K562 (cell line): ENCODE data around the gene RGS17. TPM values are rescaled to one million over a fixed set of nuclear protein-coding genes. Genes with fewer than 3 reads are reported as not detected.

Source experiments
- BRD4 ChIP-seq: fragments of 200-600 bp; sonication (generic); IDR thresholded peaks from 2 replicates; pipeline ENCODE4 v1.6.1; 2017; ENCODE audit warnings: inconsistent platforms
- EGR1 ChIP-seq: fragments of 450-650 bp; conservative IDR thresholded peaks from 2 replicates; pipeline ENCODE4 v1.6.1; 2017; ENCODE audit warnings: mild to moderate bottlenecking
- ETS2 ChIP-seq: IDR thresholded peaks from 2 replicates; pipeline ENCODE4 v1.6.1; 2016; ENCODE audit warnings: borderline replicate concordance, missing genetic modification characterization, mild to moderate bottlenecking, moderate library complexity, missing compliant biosample characterization; ENCODE audit not compliant: poor library complexity, severe bottlenecking
- HMG20B ChIP-seq: fragments of 250-450 bp; sonication (Bioruptor Pico); IDR thresholded peaks from 2 replicates; pipeline ENCODE4 v1.5.0; 2021; ENCODE audit warnings: mild to moderate bottlenecking
- KLF13 ChIP-seq: fragments of 450-650 bp; IDR thresholded peaks from 2 replicates; pipeline ENCODE4 v1.6.1; 2016; ENCODE audit warnings: missing genetic modification characterization, low read depth, mild to moderate bottlenecking, missing compliant biosample characterization, moderate library complexity, borderline replicate concordance
- NR2C2 ChIP-seq, 2 experiments: fragments of 200-800 bp in 1 of 2; sonication (Bioruptor generic) in 1 of 2; sonication (generic) in 1 of 2; formaldehyde crosslinking in 1 of 2; IDR thresholded peaks; 2 replicates each; pipeline versions ENCODE4 v1.6.1 to v1.8.0; 2016 to 2022; ENCODE audit warnings: mild to moderate bottlenecking in 1 of 2, missing compliant biosample characterization in 1 of 2, missing genetic modification characterization in 1 of 2, missing genetic modification reagents in 1 of 2
- NR2F6 ChIP-seq: fragments of 450-650 bp; formaldehyde crosslinking; IDR thresholded peaks from 2 replicates; pipeline ENCODE4 v1.4.0; 2020; ENCODE audit warnings: mild to moderate bottlenecking
- PTBP1 ChIP-seq: fragments of 200-400 bp; formaldehyde crosslinking; IDR thresholded peaks from 2 replicates; pipeline ENCODE4 v1.6.1; 2017; ENCODE audit warnings: low read depth, low read length
- SP1 ChIP-seq: sonication (generic); formaldehyde crosslinking; IDR thresholded peaks from 2 replicates; pipeline ENCODE4 v1.8.1; 2022; ENCODE audit warnings: mild to moderate bottlenecking, missing genetic modification reagents
- TOE1 ChIP-seq, 2 experiments: fragments of 450-650 bp in 1 of 2; sonication (generic) in 1 of 2; formaldehyde crosslinking in 1 of 2; IDR thresholded peaks; 2 replicates each; pipeline versions ENCODE4 v1.7.1 to v1.8.0; 2016 to 2022; ENCODE audit warnings: borderline replicate concordance in 2 of 2, mild to moderate bottlenecking in 2 of 2, antibody characterized with exemption in 1 of 2, inconsistent platforms in 1 of 2, low read depth in 1 of 2, missing genetic modification reagents in 1 of 2, moderate library complexity in 1 of 2
- ZNF3 ChIP-seq: fragments of 250-450 bp; sonication (Bioruptor Pico); IDR thresholded peaks from 2 replicates; pipeline ENCODE4 v1.5.0; 2021; ENCODE audit warnings: mild to moderate bottlenecking, moderate library complexity
- ZNF77 ChIP-seq: fragments of 250-450 bp; sonication (Bioruptor Pico); IDR thresholded peaks from 2 replicates; pipeline ENCODE4 v1.5.0; 2020
- polyA plus RNA-seq, 8 experiments: library from polyadenylated mRNA; depleted of rRNA in 4 of 8; stranded (reverse) in 5 of 8; unstranded in 3 of 8; fragments of >200 nt; fragmentation: Nextera tagmentation in 2 of 8; fragmentation: Illumina TruSeq in 1 of 8; extraction: Ambion mirVana in 2 of 8; extraction: Trizol in 1 of 8; gene quantifications; 2 replicates each; pipeline versions ENCODE4 v1.2.1 to v1.2.3, GENCODE V29; 2011 to 2014; ENCODE audit warnings: inconsistent platforms in 1 of 8, missing spikeins in 1 of 8
- total RNA-seq, 7 experiments: library from RNA; depleted of rRNA in 6 of 7; stranded (reverse); fragments of >200 nt in 6 of 7; fragmentation: Illumina TruSeq in 2 of 7; extraction: Trizol in 2 of 7; gene quantifications; 2 replicates each; pipeline versions ENCODE4 v1.2.1 to v1.2.3, GENCODE V29; 2011 to 2021; ENCODE audit warnings: low replicate concordance in 1 of 7
- TF ChIP-seq, protein P1 (sequence below): fragments of 450-650 bp; IDR thresholded peaks from 2 replicates; pipeline ENCODE4 v1.6.1; 2016; ENCODE audit warnings: mild to moderate bottlenecking, moderate library complexity
- TF ChIP-seq, protein P2 (sequence below): fragments of 450-650 bp; formaldehyde crosslinking; IDR thresholded peaks from 2 replicates; pipeline ENCODE4 v1.4.0; 2020; ENCODE audit warnings: mild to moderate bottlenecking, moderate library complexity

RGS17 gene
- total and polyA plus RNA-seq, 9 of the 15 experiments (the other 6 are each of a cell fraction or from before 2014, with no cell fraction given): 0.01 to 0.14 (median 0.08) TPM; not detected in 6

DNA sequence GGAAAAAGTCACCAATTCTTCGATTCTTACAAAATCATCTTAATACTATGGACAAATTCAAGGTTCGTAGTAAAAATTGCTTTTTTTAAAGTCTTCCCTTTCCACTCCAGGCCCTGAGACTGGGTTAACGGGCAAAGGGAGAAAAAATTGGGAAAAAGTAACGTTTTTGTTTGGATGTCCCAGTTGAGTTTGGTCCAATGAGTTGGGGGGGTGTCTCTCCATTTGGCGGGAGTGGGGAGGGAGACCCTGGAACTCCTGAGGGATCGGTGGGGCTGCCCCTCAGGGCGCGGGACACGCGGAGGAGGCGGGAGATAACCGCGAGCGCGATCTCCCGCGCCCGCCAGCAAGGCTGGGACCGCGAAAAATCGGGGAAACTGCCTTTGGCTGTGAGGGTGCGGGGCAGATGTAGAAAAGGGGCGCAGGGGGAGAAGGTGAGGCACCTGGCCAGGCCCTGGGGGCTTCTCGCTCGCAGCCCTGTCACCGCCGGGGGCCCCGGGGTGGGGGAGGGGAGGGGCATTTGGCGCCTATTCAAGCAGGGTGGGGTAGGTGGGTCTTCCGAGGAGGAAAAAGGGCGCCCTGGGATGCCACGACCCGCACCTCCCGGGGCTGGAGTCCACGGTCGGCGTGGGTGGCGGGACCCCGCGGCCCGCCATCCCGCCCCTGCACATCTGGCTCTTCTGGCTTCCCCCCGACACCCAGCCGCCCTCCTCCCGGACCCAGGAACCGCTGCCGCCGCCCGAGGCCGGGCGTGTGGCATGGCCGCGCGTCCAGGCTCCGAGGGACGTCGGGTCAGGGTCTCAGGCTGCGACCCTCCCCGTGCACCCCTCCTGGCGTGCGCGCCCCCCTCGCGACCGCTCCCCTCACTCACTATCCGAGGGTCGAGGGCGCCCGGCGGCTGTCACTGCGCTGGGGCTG is 148.8 kb downstream of the RGS17 start (continued):
- TF ChIP-seq, protein P1, sequence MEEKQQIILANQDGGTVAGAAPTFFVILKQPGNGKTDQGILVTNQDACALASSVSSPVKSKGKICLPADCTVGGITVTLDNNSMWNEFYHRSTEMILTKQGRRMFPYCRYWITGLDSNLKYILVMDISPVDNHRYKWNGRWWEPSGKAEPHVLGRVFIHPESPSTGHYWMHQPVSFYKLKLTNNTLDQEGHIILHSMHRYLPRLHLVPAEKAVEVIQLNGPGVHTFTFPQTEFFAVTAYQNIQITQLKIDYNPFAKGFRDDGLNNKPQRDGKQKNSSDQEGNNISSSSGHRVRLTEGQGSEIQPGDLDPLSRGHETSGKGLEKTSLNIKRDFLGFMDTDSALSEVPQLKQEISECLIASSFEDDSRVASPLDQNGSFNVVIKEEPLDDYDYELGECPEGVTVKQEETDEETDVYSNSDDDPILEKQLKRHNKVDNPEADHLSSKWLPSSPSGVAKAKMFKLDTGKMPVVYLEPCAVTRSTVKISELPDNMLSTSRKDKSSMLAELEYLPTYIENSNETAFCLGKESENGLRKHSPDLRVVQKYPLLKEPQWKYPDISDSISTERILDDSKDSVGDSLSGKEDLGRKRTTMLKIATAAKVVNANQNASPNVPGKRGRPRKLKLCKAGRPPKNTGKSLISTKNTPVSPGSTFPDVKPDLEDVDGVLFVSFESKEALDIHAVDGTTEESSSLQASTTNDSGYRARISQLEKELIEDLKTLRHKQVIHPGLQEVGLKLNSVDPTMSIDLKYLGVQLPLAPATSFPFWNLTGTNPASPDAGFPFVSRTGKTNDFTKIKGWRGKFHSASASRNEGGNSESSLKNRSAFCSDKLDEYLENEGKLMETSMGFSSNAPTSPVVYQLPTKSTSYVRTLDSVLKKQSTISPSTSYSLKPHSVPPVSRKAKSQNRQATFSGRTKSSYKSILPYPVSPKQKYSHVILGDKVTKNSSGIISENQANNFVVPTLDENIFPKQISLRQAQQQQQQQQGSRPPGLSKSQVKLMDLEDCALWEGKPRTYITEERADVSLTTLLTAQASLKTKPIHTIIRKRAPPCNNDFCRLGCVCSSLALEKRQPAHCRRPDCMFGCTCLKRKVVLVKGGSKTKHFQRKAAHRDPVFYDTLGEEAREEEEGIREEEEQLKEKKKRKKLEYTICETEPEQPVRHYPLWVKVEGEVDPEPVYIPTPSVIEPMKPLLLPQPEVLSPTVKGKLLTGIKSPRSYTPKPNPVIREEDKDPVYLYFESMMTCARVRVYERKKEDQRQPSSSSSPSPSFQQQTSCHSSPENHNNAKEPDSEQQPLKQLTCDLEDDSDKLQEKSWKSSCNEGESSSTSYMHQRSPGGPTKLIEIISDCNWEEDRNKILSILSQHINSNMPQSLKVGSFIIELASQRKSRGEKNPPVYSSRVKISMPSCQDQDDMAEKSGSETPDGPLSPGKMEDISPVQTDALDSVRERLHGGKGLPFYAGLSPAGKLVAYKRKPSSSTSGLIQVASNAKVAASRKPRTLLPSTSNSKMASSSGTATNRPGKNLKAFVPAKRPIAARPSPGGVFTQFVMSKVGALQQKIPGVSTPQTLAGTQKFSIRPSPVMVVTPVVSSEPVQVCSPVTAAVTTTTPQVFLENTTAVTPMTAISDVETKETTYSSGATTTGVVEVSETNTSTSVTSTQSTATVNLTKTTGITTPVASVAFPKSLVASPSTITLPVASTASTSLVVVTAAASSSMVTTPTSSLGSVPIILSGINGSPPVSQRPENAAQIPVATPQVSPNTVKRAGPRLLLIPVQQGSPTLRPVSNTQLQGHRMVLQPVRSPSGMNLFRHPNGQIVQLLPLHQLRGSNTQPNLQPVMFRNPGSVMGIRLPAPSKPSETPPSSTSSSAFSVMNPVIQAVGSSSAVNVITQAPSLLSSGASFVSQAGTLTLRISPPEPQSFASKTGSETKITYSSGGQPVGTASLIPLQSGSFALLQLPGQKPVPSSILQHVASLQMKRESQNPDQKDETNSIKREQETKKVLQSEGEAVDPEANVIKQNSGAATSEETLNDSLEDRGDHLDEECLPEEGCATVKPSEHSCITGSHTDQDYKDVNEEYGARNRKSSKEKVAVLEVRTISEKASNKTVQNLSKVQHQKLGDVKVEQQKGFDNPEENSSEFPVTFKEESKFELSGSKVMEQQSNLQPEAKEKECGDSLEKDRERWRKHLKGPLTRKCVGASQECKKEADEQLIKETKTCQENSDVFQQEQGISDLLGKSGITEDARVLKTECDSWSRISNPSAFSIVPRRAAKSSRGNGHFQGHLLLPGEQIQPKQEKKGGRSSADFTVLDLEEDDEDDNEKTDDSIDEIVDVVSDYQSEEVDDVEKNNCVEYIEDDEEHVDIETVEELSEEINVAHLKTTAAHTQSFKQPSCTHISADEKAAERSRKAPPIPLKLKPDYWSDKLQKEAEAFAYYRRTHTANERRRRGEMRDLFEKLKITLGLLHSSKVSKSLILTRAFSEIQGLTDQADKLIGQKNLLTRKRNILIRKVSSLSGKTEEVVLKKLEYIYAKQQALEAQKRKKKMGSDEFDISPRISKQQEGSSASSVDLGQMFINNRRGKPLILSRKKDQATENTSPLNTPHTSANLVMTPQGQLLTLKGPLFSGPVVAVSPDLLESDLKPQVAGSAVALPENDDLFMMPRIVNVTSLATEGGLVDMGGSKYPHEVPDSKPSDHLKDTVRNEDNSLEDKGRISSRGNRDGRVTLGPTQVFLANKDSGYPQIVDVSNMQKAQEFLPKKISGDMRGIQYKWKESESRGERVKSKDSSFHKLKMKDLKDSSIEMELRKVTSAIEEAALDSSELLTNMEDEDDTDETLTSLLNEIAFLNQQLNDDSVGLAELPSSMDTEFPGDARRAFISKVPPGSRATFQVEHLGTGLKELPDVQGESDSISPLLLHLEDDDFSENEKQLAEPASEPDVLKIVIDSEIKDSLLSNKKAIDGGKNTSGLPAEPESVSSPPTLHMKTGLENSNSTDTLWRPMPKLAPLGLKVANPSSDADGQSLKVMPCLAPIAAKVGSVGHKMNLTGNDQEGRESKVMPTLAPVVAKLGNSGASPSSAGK: peak; percentile 39
- TF ChIP-seq, protein P2, sequence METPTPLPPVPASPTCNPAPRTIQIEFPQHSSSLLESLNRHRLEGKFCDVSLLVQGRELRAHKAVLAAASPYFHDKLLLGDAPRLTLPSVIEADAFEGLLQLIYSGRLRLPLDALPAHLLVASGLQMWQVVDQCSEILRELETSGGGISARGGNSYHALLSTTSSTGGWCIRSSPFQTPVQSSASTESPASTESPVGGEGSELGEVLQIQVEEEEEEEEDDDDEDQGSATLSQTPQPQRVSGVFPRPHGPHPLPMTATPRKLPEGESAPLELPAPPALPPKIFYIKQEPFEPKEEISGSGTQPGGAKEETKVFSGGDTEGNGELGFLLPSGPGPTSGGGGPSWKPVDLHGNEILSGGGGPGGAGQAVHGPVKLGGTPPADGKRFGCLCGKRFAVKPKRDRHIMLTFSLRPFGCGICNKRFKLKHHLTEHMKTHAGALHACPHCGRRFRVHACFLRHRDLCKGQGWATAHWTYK (CRISPR knock-in tag): no peak
- no peak for TF ChIP-seq ZNF3 (CRISPR knock-in tag)
- no peak for TF ChIP-seq PTBP1
- no peak for TF ChIP-seq KLF13 (tag)
- TF ChIP-seq ZNF77 (CRISPR knock-in tag): no peak
- no peak for TF ChIP-seq NR2C2 (CRISPR knock-in tag; IDR thresholded peaks at IDR 0.05)
- no peak for TF ChIP-seq NR2C2 (tag; IDR thresholded peaks at IDR 0.05)
- TF ChIP-seq BRD4: peak; percentile 67; the same call in 1 of the 2 replicates
- no peak for TF ChIP-seq NR2F6 (CRISPR knock-in tag)
- no peak for TF ChIP-seq SP1 (CRISPR knock-in tag)
- TF ChIP-seq EGR1: peak; percentile 56
- TF ChIP-seq TOE1 (IDR thresholded peaks at IDR 0.05; ENCODE audit: borderline replicate concordance): no peak
- TF ChIP-seq TOE1 (CRISPR knock-in tag; IDR thresholded peaks at IDR 0.05; ENCODE audit: borderline replicate concordance, low read depth): 0 out of 2 replicates have a peak, but pooled peaks have one; percentile 57
- no peak for TF ChIP-seq HMG20B
- TF ChIP-seq ETS2: no peak
